ENCODE measurements around the gene SBDS. TPM values are rescaled to one million over a fixed set of nuclear protein-coding genes. Genes with fewer than 3 reads are reported as not detected.
"Not testable (repeated sequence)": the region's sequence is repeated elsewhere in the genome, so short reads cannot be mapped to it uniquely, and the experiment has no call there.

The SBDS gene
- total RNA-seq, 1 experiment from 2014 or later: 37.8 TPM

- H3K4me1 ChIP-seq (ENCODE audit: insufficient read depth, low read length); DNase-seq; H3K4me1 Mint-ChIP-seq; H2BK12ac ChIP-seq (ENCODE audit: insufficient read length, low read depth, low read length); H3T11ph ChIP-seq (ENCODE audit: low read length); H2BK20ac ChIP-seq (ENCODE audit: low read depth, low read length, poor library complexity, severe bottlenecking); H3K4me3 Mint-ChIP-seq; H3K79me1 ChIP-seq (ENCODE audit: insufficient read depth, low read depth, low read length, poor library complexity, severe bottlenecking); H3K18ac ChIP-seq (ENCODE audit: insufficient read length, low read depth, low read length); H2AFZ ChIP-seq (ENCODE audit: low read length); H3K4me2 ChIP-seq (ENCODE audit: insufficient read depth, insufficient read length, low read length); H3K23ac ChIP-seq (ENCODE audit: insufficient read length, low read depth, low read length); H2AK5ac ChIP-seq (ENCODE audit: insufficient read length, low read length); H2BK5ac ChIP-seq (ENCODE audit: insufficient read length, low read length); H3K27ac ChIP-seq (ENCODE audit: insufficient read length, low read depth, low read length); H4K8ac ChIP-seq (replicated peaks; ENCODE audit: insufficient read length, low read depth, low read length); H4K91ac ChIP-seq (ENCODE audit: insufficient read length, low read depth, low read length); H3K27ac Mint-ChIP-seq; H3K27me3 ChIP-seq (ENCODE audit: insufficient read depth, low read length); H3K27me3 Mint-ChIP-seq (ENCODE audit: low read depth); H3K56ac ChIP-seq (ENCODE audit: insufficient read length, low read depth, low read length); H3K4ac ChIP-seq (ENCODE audit: low read depth, low read length); H3K9me3 ChIP-seq (ENCODE audit: control insufficient read depth, low read depth, low read length); H3K9ac ChIP-seq (ENCODE audit: extremely low read depth, insufficient read length, low read length); H2BK15ac ChIP-seq (ENCODE audit: low read depth, low read length); H4K5ac ChIP-seq (ENCODE audit: insufficient read length, low read depth, low read length); H2BK120ac ChIP-seq (ENCODE audit: low read depth, low read length, poor library complexity, severe bottlenecking); H3K9me3 Mint-ChIP-seq; H3K79me2 ChIP-seq (ENCODE audit: insufficient read depth, low read length); H3K14ac ChIP-seq (ENCODE audit: insufficient read depth, low read length); H3K23me2 ChIP-seq (ENCODE audit: insufficient read length, low read depth, low read length, poor library complexity, severe bottlenecking); H4K20me1 ChIP-seq (ENCODE audit: control insufficient read depth, insufficient read depth, insufficient read length): not testable (repeated sequence)
- WGBS (ENCODE audit: extremely low coverage, insufficient read length, low lambda C conversion rate): no CpG with 5 or more reads among the region's 5 CpGs
- peaks cover 2 to 36% (median 16%) of the 10 kb centered on the region in 3 experiments; a peak in 5 of 7 replicates for H3K36me3 Mint-ChIP-seq (ENCODE audit: insufficient read depth in 1 of 3, low read depth in 3 of 3)
- TF ChIP-seq CTCF (conservative IDR thresholded peaks at IDR 0.05): peak; percentile 61
These were observed 5.3 kb upstream of the SBDS start for GRCh38 chr7:67000601-67001258.

GRCh38 chr7:66996444-66997191 is 1.2 kb upstream of the SBDS start, which contains the start of gene TYW1:
TYW1 (plus strand) TSS chr7:66996833; CDS start chr7:66996979, 146 bp downstream.
- not testable (repeated sequence) for H3K14ac ChIP-seq (ENCODE audit: insufficient read depth, low read length); H3K18ac ChIP-seq (ENCODE audit: insufficient read length, low read depth, low read length); H3K9me3 Mint-ChIP-seq; H4K91ac ChIP-seq (ENCODE audit: insufficient read length, low read depth, low read length); H4K20me1 ChIP-seq (ENCODE audit: control insufficient read depth, insufficient read depth, insufficient read length); H2BK20ac ChIP-seq (ENCODE audit: low read depth, low read length, poor library complexity, severe bottlenecking); H3K27me3 Mint-ChIP-seq (ENCODE audit: low read depth); H3K27me3 ChIP-seq (ENCODE audit: insufficient read depth, low read length); H3K27ac ChIP-seq (ENCODE audit: insufficient read length, low read depth, low read length); H3K56ac ChIP-seq (ENCODE audit: insufficient read length, low read depth, low read length); H3K23ac ChIP-seq (ENCODE audit: insufficient read length, low read depth, low read length); H2BK120ac ChIP-seq (ENCODE audit: low read depth, low read length, poor library complexity, severe bottlenecking); H2BK5ac ChIP-seq (ENCODE audit: insufficient read length, low read length); H3K4ac ChIP-seq (ENCODE audit: low read depth, low read length); H3T11ph ChIP-seq (ENCODE audit: low read length); H3K4me1 ChIP-seq (ENCODE audit: insufficient read depth, low read length); H2BK15ac ChIP-seq (ENCODE audit: low read depth, low read length); H2AFZ ChIP-seq (ENCODE audit: low read length); H3K23me2 ChIP-seq (ENCODE audit: insufficient read length, low read depth, low read length, poor library complexity, severe bottlenecking); H3K79me1 ChIP-seq (ENCODE audit: insufficient read depth, low read depth, low read length, poor library complexity, severe bottlenecking); H4K5ac ChIP-seq (ENCODE audit: insufficient read length, low read depth, low read length); H2BK12ac ChIP-seq (ENCODE audit: insufficient read length, low read depth, low read length); H2AK5ac ChIP-seq (ENCODE audit: insufficient read length, low read length); H3K9me3 ChIP-seq (ENCODE audit: control insufficient read depth, low read depth, low read length); H3K79me2 ChIP-seq (ENCODE audit: insufficient read depth, low read length); H4K8ac ChIP-seq (replicated peaks; ENCODE audit: insufficient read length, low read depth, low read length)
- Mint-ChIP-seq H3K36me3 (ENCODE audit: insufficient read depth in 1 of 3, low read depth in 3 of 3) (peaks cover 12 to 30% (median 22%) of the 10 kb centered on the region in 3 experiments; a peak in 6 of 7 replicates), H3K4me1 (peaks cover 8 to 13% of the 10 kb centered on the region in 2 experiments), H3K4me3 (peak within 1 kb of the TSS; percentile 98), H3K27ac (peak within 1 kb of the TSS; percentile 98)
- H3K9ac ChIP-seq (ENCODE audit: extremely low read depth, insufficient read length, low read length): peak within 1 kb of the TSS; percentile 74
- no CpG with 5 or more reads among the region's 44 CpGs for WGBS (ENCODE audit: extremely low coverage, insufficient read length, low lambda C conversion rate)
- peak; percentile 99 for DNase-seq
- H3K4me2 ChIP-seq (ENCODE audit: insufficient read depth, insufficient read length, low read length): peak within 1 kb of the TSS; percentile 53

All from H9 (cell line).